Transverse colon (tissue), 4 donors: Measurements from ENCODE around the gene GDPD3. TPM values are rescaled to one million over a fixed set of nuclear protein-coding genes. Genes with fewer than 3 reads are reported as not detected.

Experiments used
- DNase-seq: peaks from one replicate; pipeline ENCODE4 v3.0.0-alpha.2; 2019
- H3K27ac ChIP-seq, 4 donors: fragments of 200-600 bp; sonication (generic); 2 replicates each; pipeline ENCODE4 v1.5.1; 2016 to 2018; ENCODE audit warnings: inconsistent platforms in 4 of 4
- H3K27me3 ChIP-seq: fragments of 200-600 bp; sonication (generic); 2 replicates; pipeline ENCODE4 v1.5.1; 2017; ENCODE audit warnings: inconsistent platforms
- H3K36me3 ChIP-seq, 4 donors: fragments of 200-600 bp; sonication (generic); 2 replicates each; pipeline ENCODE4 v1.5.1; 2017 to 2019; ENCODE audit warnings: inconsistent platforms in 4 of 4
- H3K4me1 ChIP-seq, 4 donors: fragments of 200-600 bp; sonication (generic); 2 replicates each; pipeline ENCODE4 v1.5.1; 2017 to 2020; ENCODE audit warnings: inconsistent platforms in 4 of 4
- H3K4me3 ChIP-seq, 4 donors: fragments of 200-600 bp; sonication (generic); 1 replicate in 1 of 4; 2 replicates in 3 of 4; pipeline versions ENCODE4 v1.5.1 to v1.6.1; 2017 to 2019; ENCODE audit warnings: inconsistent platforms in 4 of 4
- H3K9me3 ChIP-seq, 2 donors: fragments of 200-600 bp; sonication (generic); 2 replicates each; pipeline ENCODE4 v1.5.1; 2017 to 2019; ENCODE audit warnings: inconsistent platforms in 2 of 2
- CTCF ChIP-seq, 5 experiments: fragments of 200-600 bp in 3 of 5; fragments of 450-650 bp in 2 of 5; sonication (generic) in 3 of 5; IDR thresholded peaks; 1 replicate in 2 of 5; 2 replicates in 3 of 5; pipeline ENCODE4 v1.5.1; 2016 to 2017; ENCODE audit warnings: antibody characterized with exemption in 5 of 5, inconsistent platforms in 3 of 5, mild to moderate bottlenecking in 2 of 5, moderate library complexity in 1 of 5
- EP300 ChIP-seq: sonication (generic); formaldehyde crosslinking; IDR thresholded peaks from one replicate; pipeline ENCODE4 v1.6.1; 2017; ENCODE audit warnings: antibody characterized with exemption, low read depth
- POLR2A ChIP-seq: fragments of 450-650 bp; IDR thresholded peaks from one replicate; pipeline ENCODE4 v1.6.1; 2016; ENCODE audit warnings: antibody characterized with exemption, mild to moderate bottlenecking, moderate library complexity
- POLR2AphosphoS5 ChIP-seq, 3 donors: sonication (generic); formaldehyde crosslinking; IDR thresholded peaks; one replicate each; pipeline ENCODE4 v1.6.1; 2016; ENCODE audit warnings: antibody characterized with exemption in 3 of 3
- WGBS, 2 donors: methylation state at CpG; one replicate each; pipeline ENCODE4 v1.1.5; 2018; ENCODE audit warnings: low coverage in 1 of 2; 5-methylcytosine and 5-hydroxymethylcytosine counted together
- in situ Hi-C, 4 donors: fragments of 200-750 bp; cut with MboI; loops; one replicate each; pipeline versions ENCODE4 v1.15.0 to v1.15.1; 2017; ENCODE audit warnings: low sequenced_read_pairs in 3 of 4, low pct_ligation_motif_present in 1 of 4, low pct_unique_long_range_greater_than_20kb in 1 of 4
- intact Hi-C: fragments of 100-400 bp; cut with DNase I; formaldehyde crosslinking; loops from one replicate; pipeline ENCODE4 v1.15.1; 2023; ENCODE audit warnings: low total_unique reads
- total RNA-seq, 4 donors: library from RNA; depleted of rRNA; stranded (reverse); fragments of >200 nt; gene quantifications; one replicate each; pipeline ENCODE4 v1.1.0, GENCODE V29; 2016

Gene GDPD3
- total RNA-seq, 4 donors from 2014 or later, result 9.4 to 33.3 (median 30.4) TPM

- intact Hi-C loops, result no loop called here
- in situ Hi-C loops, result no loop called here
- Histone ChIP-seq H3K4me1 (peaks cover 0 to 18% (median 18%) of the 10 kb centered on the region in 4 donors), H3K4me3 (no peak overlapping the region), H3K36me3 (no peaks in the 10 kb centered on the region), H3K9me3 (no peaks in the 10 kb centered on the region), H3K27me3 (no peaks in the 10 kb centered on the region), H3K27ac (no peak overlapping the region)
- WGBS, 2 donors, result 100% methylated on average over 2 of the region's 2 CpGs
- no peak for TF ChIP-seq EP300
- TF ChIP-seq CTCF (IDR thresholded peaks at IDR 0.05), result no peak
- no peak for TF ChIP-seq POLR2AphosphoS5 (IDR thresholded peaks at IDR 0.05)
- TF ChIP-seq POLR2A, result no peak
- no peak for DNase-seq
These were observed 28.4 kb upstream of the GDPD3 start for GRCh38 chr16:30141750-30142149.

GRCh38 chr16:30139583-30140481, 26.5 kb upstream of the GDPD3 start:
- 46 to 57% methylated on average over 8 to 13 of the region's 13 CpGs for WGBS, 2 donors
- H3K4me3 ChIP-seq, result no peak overlapping the region
- H3K4me1 ChIP-seq, result peaks cover 0 to 18% (median 18%) of the 10 kb centered on the region in 4 donors
- in situ Hi-C loops (no loop called here), intact Hi-C loops (no loop called here)
- no peaks in the 10 kb centered on the region for H3K9me3 ChIP-seq
- H3K27ac ChIP-seq, result peak overlapping the region; percentile 62 to 81 (median 74)
- no peak for DNase-seq
- H3K36me3 ChIP-seq, result no peaks in the 10 kb centered on the region
- TF ChIP-seq POLR2A (no peak), POLR2AphosphoS5 (IDR thresholded peaks at IDR 0.05) (peak in 2 of 3 donors; percentile 12 to 38)
- H3K27me3 ChIP-seq, result no peaks in the 10 kb centered on the region

GRCh38 chr16:30137897-30138296, 24.6 kb upstream of the GDPD3 start:
- intact Hi-C loops, result no loop called here
- in situ Hi-C loops, result no loop called here
- DNase-seq, result no peak
- H3K4me3 ChIP-seq, result no peak overlapping the region
- H3K9me3 ChIP-seq, result no peaks in the 10 kb centered on the region
- no peaks in the 10 kb centered on the region for H3K27me3 ChIP-seq
- H3K36me3 ChIP-seq, result no peaks in the 10 kb centered on the region
- TF ChIP-seq EP300 (no peak), POLR2A (no peak), CTCF (IDR thresholded peaks at IDR 0.05) (no peak), POLR2AphosphoS5 (IDR thresholded peaks at IDR 0.05) (no peak)
- no peak overlapping the region for H3K27ac ChIP-seq
- 69 to 78% methylated on average over 7 to 8 of the region's 8 CpGs for WGBS, 2 donors
- peaks cover 0 to 18% (median 18%) of the 10 kb centered on the region in 4 donors for H3K4me1 ChIP-seq

- in situ Hi-C loops (no loop called here), intact Hi-C loops (no loop called here)
- no peaks in the 10 kb centered on the region for H3K9me3 ChIP-seq
- H3K36me3 ChIP-seq, result no peaks in the 10 kb centered on the region
- H3K27me3 ChIP-seq, result no peaks in the 10 kb centered on the region
- no peak for TF ChIP-seq CTCF (IDR thresholded peaks at IDR 0.05)
- TF ChIP-seq POLR2AphosphoS5 (IDR thresholded peaks at IDR 0.05), result no peak
- TF ChIP-seq POLR2A, result no peak
- no peak for TF ChIP-seq EP300
- DNase-seq, result no peak
- H3K27ac ChIP-seq, result no peak overlapping the region
- H3K4me1 ChIP-seq, result peaks cover 0 to 18% (median 18%) of the 10 kb centered on the region in 4 donors
- WGBS, 2 donors, result 51 to 68% methylated on average over 7 to 11 of the region's 11 CpGs
- no peak overlapping the region for H3K4me3 ChIP-seq
These were observed 23.8 kb upstream of the GDPD3 start for GRCh38 chr16:30136971-30137605.
